Type B pancreatic cell (in vitro differentiated cells): Measurements from ENCODE around the gene SLC4A9. TPM values are rescaled to one million over a fixed set of nuclear protein-coding genes. Genes with fewer than 3 reads are reported as not detected.

Experiments
- DNase-seq: peaks from one replicate; pipeline ENCODE4 v3.0.0; 2021; ENCODE audit warnings: mixed read lengths; ENCODE audit not compliant: unreplicated experiment; ENCODE audit errors: extremely low spot score
- H3K27ac Mint-ChIP-seq: 2 replicates; pipeline ENCODE4 v1.8.0; 2021; ENCODE audit warnings: mild to moderate bottlenecking, mixed read lengths
- H3K27me3 Mint-ChIP-seq: 2 replicates; pipeline ENCODE4 v1.8.0; 2021; ENCODE audit warnings: mixed read lengths
- H3K36me3 Mint-ChIP-seq: 2 replicates; pipeline ENCODE4 v1.8.0; 2021; ENCODE audit warnings: mixed read lengths
- H3K4me1 Mint-ChIP-seq: one replicate; pipeline ENCODE4 v1.8.0; 2021; ENCODE audit warnings: mixed read lengths; ENCODE audit not compliant: unreplicated experiment
- H3K4me3 Mint-ChIP-seq: 2 replicates; pipeline ENCODE4 v1.8.0; 2021; ENCODE audit warnings: mild to moderate bottlenecking, mixed read lengths
- H3K9me3 Mint-ChIP-seq: 2 replicates; pipeline ENCODE4 v1.8.0; 2021; ENCODE audit warnings: mixed read lengths
- total RNA-seq: library from RNA; stranded (reverse); gene quantifications from 2 replicates; pipeline ENCODE4 v1.2.1, GENCODE V29; 2021; ENCODE audit warnings: low replicate concordance
- TF ChIP-seq, protein P1 (sequence below): fragments of 200-600 bp; sonication (generic); conservative IDR thresholded peaks from 2 replicates; pipeline ENCODE4 v1.5.0; 2021; ENCODE audit warnings: antibody characterized with exemption, mild to moderate bottlenecking

Gene SLC4A9
- total RNA-seq, 1 donor from 2014 or later = not detected

DNA sequence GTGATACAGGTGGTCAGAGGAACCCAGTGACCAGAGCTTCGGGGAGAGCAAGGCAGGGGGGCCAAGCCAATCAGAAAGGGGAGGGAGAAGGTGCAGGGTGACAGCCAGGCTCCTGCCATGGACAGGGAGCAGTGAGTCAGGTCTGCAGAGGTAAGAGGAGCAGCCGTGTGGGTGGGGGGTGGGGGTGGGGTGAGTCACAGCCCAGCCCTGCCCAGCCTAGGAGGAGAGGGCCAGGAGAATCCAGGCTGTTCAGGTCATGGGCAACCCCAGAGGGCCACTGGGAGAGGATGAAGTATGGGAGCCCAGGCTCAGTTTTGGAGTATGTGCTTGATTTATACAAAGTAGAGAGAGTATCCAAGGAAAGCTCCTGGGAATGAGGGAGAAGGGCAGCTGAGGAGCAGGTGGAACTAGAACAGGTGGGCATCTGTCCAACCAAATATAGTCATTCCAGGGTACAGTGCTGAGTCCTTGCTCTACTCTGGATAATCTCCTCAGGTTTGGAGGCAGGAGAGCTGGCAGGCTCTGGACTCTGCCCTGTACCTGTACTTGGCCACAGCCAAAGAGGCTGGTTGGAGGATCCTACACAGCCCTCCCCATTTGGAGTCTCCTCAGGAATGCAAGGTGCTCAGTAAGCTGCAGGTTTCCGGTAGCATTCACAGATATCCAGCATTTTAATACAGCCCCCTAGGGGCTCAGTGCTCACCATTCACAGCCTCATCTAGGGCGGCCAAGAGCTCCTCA, 15.1 kb upstream of the SLC4A9 start:
- Mint-ChIP-seq H3K9me3 (no peaks in the 10 kb centered on the region), H3K4me1 (peaks cover 24% of the 10 kb centered on the region), H3K27ac (no peak overlapping the region), H3K4me3 (peak overlapping the region; percentile 88), H3K27me3 (peaks cover 42% of the 10 kb centered on the region), H3K36me3 (no peaks in the 10 kb centered on the region)
- TF ChIP-seq, protein P1, sequence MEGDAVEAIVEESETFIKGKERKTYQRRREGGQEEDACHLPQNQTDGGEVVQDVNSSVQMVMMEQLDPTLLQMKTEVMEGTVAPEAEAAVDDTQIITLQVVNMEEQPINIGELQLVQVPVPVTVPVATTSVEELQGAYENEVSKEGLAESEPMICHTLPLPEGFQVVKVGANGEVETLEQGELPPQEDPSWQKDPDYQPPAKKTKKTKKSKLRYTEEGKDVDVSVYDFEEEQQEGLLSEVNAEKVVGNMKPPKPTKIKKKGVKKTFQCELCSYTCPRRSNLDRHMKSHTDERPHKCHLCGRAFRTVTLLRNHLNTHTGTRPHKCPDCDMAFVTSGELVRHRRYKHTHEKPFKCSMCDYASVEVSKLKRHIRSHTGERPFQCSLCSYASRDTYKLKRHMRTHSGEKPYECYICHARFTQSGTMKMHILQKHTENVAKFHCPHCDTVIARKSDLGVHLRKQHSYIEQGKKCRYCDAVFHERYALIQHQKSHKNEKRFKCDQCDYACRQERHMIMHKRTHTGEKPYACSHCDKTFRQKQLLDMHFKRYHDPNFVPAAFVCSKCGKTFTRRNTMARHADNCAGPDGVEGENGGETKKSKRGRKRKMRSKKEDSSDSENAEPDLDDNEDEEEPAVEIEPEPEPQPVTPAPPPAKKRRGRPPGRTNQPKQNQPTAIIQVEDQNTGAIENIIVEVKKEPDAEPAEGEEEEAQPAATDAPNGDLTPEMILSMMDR = no peak
- DNase-seq = no peak

- Mint-ChIP-seq H3K9me3 (no peaks in the 10 kb centered on the region), H3K36me3 (no peaks in the 10 kb centered on the region), H3K4me3 (peak overlapping the region; percentile 88), H3K27ac (peak overlapping the region; percentile 54), H3K4me1 (peaks cover 19% of the 10 kb centered on the region), H3K27me3 (peaks cover 50% of the 10 kb centered on the region)
- TF ChIP-seq, protein P1 = peak; percentile 11
- DNase-seq = no peak
These were observed 14.1 kb upstream of the SLC4A9 start for GRCh38 chr5:140345919-140346347.

DNA sequence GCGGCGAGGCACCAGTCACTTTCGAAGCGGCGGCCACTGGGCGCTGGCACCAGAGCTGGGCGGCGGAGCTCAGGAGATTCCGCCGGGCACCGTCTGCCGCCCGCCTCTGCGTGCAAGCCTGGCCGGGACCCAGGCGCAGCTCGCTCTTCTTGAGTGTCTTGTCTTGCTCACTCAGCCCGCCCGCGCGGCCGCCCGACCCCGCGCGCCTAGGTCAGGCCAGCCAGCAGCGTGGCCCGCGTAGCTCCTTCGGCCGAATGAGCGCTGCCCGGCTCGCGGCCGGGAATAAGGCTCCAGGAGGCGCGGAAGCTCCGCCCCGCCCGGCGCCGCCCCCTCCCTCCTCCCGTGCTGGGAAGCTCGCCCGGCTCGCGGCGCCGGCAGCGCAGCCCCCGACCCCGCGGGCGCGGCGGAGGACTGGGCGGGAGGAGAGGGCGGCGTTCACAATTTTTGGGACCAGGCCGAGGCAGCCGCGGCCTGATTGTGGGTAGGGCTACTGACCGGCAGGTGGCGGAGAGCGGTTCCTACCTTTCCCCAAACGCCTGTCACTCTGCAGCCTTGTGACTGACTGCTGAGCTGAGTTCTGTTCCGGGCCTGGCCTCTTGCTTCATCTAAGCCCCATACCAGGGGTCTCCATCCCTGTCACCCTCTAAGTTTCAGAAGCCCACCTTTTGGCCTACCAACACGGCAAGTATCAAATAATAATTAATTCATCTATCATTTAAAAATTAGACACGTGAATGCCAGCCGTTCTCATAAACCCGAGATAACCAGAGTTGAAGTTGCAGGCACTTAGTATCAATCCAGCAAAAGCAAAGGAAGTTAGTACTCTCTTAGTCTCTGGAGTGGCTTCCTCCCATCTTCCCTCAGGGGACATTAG, 13.4 kb upstream of the SLC4A9 start, which contains the start of gene HBEGF:
Gene HBEGF (minus strand): TSS at position 256 of the 874 bp plus-strand sequence. CDS start 275 bp downstream, outside the sequence.
- H3K4me1 Mint-ChIP-seq = peaks cover 22% of the 10 kb centered on the region
- no peaks in the 10 kb centered on the region for H3K9me3 Mint-ChIP-seq
- peak within 1 kb of the TSS; percentile 88 for H3K4me3 Mint-ChIP-seq
- DNase-seq = peak; percentile 82
- TF ChIP-seq, protein P1 = peak; percentile 73
- peak within 1 kb of the TSS; percentile 54 for H3K27ac Mint-ChIP-seq
- H3K27me3 Mint-ChIP-seq = peaks cover 54% of the 10 kb centered on the region
- no peaks in the 10 kb centered on the region for H3K36me3 Mint-ChIP-seq

- Mint-ChIP-seq H3K4me1 (peaks cover 26% of the 10 kb centered on the region), H3K9me3 (no peaks in the 10 kb centered on the region), H3K27ac (no peak overlapping the region), H3K27me3 (peaks cover 57% of the 10 kb centered on the region), H3K36me3 (no peaks in the 10 kb centered on the region), H3K4me3 (peak overlapping the region; percentile 81)
- TF ChIP-seq, protein P1 = no peak
- DNase-seq = no peak
These were observed 12.6 kb upstream of the SLC4A9 start for GRCh38 chr5:140347360-140347759.

DNA sequence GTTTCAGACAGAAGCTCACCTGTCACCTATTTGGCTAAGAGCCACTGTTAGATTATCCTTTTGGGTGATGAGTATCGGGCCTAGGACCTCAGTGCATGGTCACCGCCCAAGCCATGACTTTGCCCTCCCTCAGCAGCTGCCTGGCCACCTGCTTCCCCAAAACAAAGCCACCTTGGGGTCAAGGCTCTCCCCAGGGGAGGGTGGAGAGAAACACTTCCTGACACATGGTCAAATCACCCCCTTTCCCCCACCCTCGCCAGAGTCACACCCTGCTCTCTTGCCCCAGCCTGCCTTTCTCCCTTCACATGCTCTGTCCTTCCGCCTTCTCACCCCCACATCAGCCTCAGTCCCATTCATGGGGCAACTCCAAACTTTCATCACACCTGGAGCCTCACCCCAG, 11.9 kb upstream of the SLC4A9 start:
- no peak for DNase-seq
- peak overlapping the region; percentile 75 for H3K27ac Mint-ChIP-seq
- peaks cover 51% of the 10 kb centered on the region for H3K27me3 Mint-ChIP-seq
- H3K9me3 Mint-ChIP-seq = no peaks in the 10 kb centered on the region
- H3K4me1 Mint-ChIP-seq = peaks cover 26% of the 10 kb centered on the region
- no peaks in the 10 kb centered on the region for H3K36me3 Mint-ChIP-seq
- H3K4me3 Mint-ChIP-seq = peak overlapping the region; percentile 23
- TF ChIP-seq, protein P1 = no peak
